HepG2 (cell line): ENCODE results near the gene ZNF207. TPM values are rescaled to one million over a fixed set of nuclear protein-coding genes. Genes with fewer than 3 reads are reported as not detected.

Experiments
- ATAC-seq: fragments of 200-7000 bp; cut with Tn5 transposase; 3 replicates; pipeline ENCODE4 v1.9.1; 2020; ENCODE audit warnings: mild to moderate bottlenecking, moderate library complexity
- BruUV-seq: library from RNA; stranded (reverse); fragments of 400-500 nt; replicated peaks from 2 replicates; lab custom pipeline; 2021; lab: Mats Ljungman, UMichigan
- CTCF ChIA-PET: fragments of 300-600 bp; formaldehyde crosslinking; extraction: SDS; loops from one replicate; lab custom pipeline; 2021; ENCODE audit warnings: low total read pairs, inconsistent platforms, low intra/inter-chr PET ratio; lab: Yijun Ruan, JAX
- POLR2A ChIA-PET: fragments of 350-600 bp; sonication (Branson Sonifier 250); formaldehyde crosslinking; loops from one replicate; lab custom pipeline; 2020; ENCODE audit warnings: antibody characterized with exemption, inconsistent platforms; lab: Yijun Ruan, JAX
- DNase-seq: peaks from one replicate; pipeline ENCODE4 v3.0.0-alpha.2; 2015; ENCODE audit warnings: low spot score
- FAIRE-seq: peaks from 3 replicates; lab custom pipeline; 2011; peaks lifted over from hg19 to GRCh38; lab: Jason Lieb, UNC
- H2AFZ ChIP-seq: one replicate; pipeline ENCODE4 v1.6.1; 2011; ENCODE audit warnings: low read length, inconsistent platforms
- H3K27ac ChIP-seq: fragments of 300-600 bp; 3 replicates; pipeline ENCODE4 v1.8.0; 2011; ENCODE audit warnings: mixed run types, mild to moderate bottlenecking, mixed read lengths, low read length, inconsistent platforms; ENCODE audit not compliant: insufficient read depth; ENCODE audit errors: extremely low read length
- H3K27me3 ChIP-seq, 2 experiments: fragments of 200-600 bp in 1 of 2; 2 replicates in 1 of 2; 3 replicates in 1 of 2; pipeline versions ENCODE4 v1.6.0 to v1.8.0; 2011; ENCODE audit warnings: low read length in 2 of 2, mild to moderate bottlenecking in 2 of 2, moderate library complexity in 2 of 2, inconsistent platforms in 1 of 2; ENCODE audit not compliant: insufficient read depth in 2 of 2, control insufficient read depth in 1 of 2
- H3K36me3 ChIP-seq, 2 experiments: fragments of 200-600 bp in 1 of 2; replicated peaks in 1 of 2; 2 replicates in 1 of 2; 3 replicates in 1 of 2; pipeline versions ENCODE4 v1.5.1 to v1.8.0; 2011; ENCODE audit warnings: low read length in 2 of 2, inconsistent platforms in 1 of 2; ENCODE audit not compliant: insufficient read depth in 2 of 2, control insufficient read depth in 1 of 2
- H3K4me1 ChIP-seq: 2 replicates; pipeline ENCODE4 v1.5.1; 2012; ENCODE audit warnings: low read length, inconsistent platforms; ENCODE audit not compliant: insufficient read depth
- H3K4me2 ChIP-seq: 2 replicates; pipeline ENCODE4 v1.6.0; 2011; ENCODE audit warnings: low read depth, low read length, inconsistent platforms
- H3K4me3 ChIP-seq, 3 experiments: fragments of 200-600 bp in 1 of 3; sonication (generic), shearing (Covaris generic) in 1 of 3; replicated peaks in 1 of 3; 2 replicates each; pipeline ENCODE4 v1.5.1; 2011 to 2016; ENCODE audit warnings: low read length in 3 of 3, inconsistent platforms in 2 of 3, low read depth in 2 of 3, mild to moderate bottlenecking in 2 of 3, control low read depth in 1 of 3, mixed read lengths in 1 of 3; ENCODE audit not compliant: insufficient read depth in 1 of 3
- H3K79me2 ChIP-seq: one replicate; pipeline ENCODE4 v1.6.1; 2011; ENCODE audit warnings: low read length, inconsistent platforms; ENCODE audit not compliant: insufficient read depth
- H3K9ac ChIP-seq: 2 replicates; pipeline ENCODE4 v1.6.0; 2011; ENCODE audit warnings: mild to moderate bottlenecking, low read depth, low read length, inconsistent platforms; ENCODE audit not compliant: insufficient read depth
- H3K9me3 ChIP-seq: 2 replicates; pipeline ENCODE4 v1.5.1; 2012; ENCODE audit warnings: mild to moderate bottlenecking, low read length
- H4K20me1 ChIP-seq: 2 replicates; pipeline ENCODE4 v1.6.0; 2011; ENCODE audit warnings: inconsistent platforms, mild to moderate bottlenecking, low read length, moderate library complexity; ENCODE audit not compliant: insufficient read depth
- BRCA1 ChIP-seq: sonication (generic); formaldehyde crosslinking; IDR thresholded peaks from 2 replicates; pipeline ENCODE4 v1.4.0; 2020; ENCODE audit warnings: missing genetic modification reagents
- GLMP ChIP-seq: sonication (generic); formaldehyde crosslinking; IDR thresholded peaks from 2 replicates; pipeline ENCODE4 v1.9.0; 2021; ENCODE audit warnings: missing genetic modification reagents, mild to moderate bottlenecking, borderline replicate concordance
- HIVEP1 ChIP-seq: sonication (generic); formaldehyde crosslinking; IDR thresholded peaks from 2 replicates; pipeline ENCODE4 v1.4.0; 2020; ENCODE audit warnings: mild to moderate bottlenecking, missing genetic modification reagents
- NAIF1 ChIP-seq: sonication (generic); formaldehyde crosslinking; IDR thresholded peaks from 2 replicates; pipeline ENCODE4 v1.5.0; 2020; ENCODE audit warnings: mild to moderate bottlenecking, missing genetic modification reagents, borderline replicate concordance
- SSRP1 ChIP-seq: IDR thresholded peaks from 2 replicates; pipeline ENCODE4 v1.6.1; 2016; ENCODE audit warnings: control low read depth
- TOE1 ChIP-seq: sonication (generic); formaldehyde crosslinking; IDR thresholded peaks from 2 replicates; pipeline ENCODE4 v1.4.0; 2020; ENCODE audit warnings: mild to moderate bottlenecking, missing genetic modification reagents
- ZBTB1 ChIP-seq: sonication (generic); formaldehyde crosslinking; IDR thresholded peaks from 2 replicates; pipeline ENCODE4 v1.4.0; 2020; ENCODE audit warnings: missing genetic modification reagents, borderline replicate concordance
- ZNF20 ChIP-seq: sonication (generic); formaldehyde crosslinking; IDR thresholded peaks from 2 replicates; pipeline ENCODE4 v1.4.0; 2020; ENCODE audit warnings: mild to moderate bottlenecking, moderate library complexity, missing genetic modification reagents
- ZNF24 ChIP-seq: fragments of 450-650 bp; IDR thresholded peaks from 2 replicates; pipeline ENCODE4 v1.6.1; 2017; ENCODE audit warnings: antibody characterized with exemption, mild to moderate bottlenecking
- ZNF264 ChIP-seq: sonication (generic); formaldehyde crosslinking; IDR thresholded peaks from 2 replicates; pipeline ENCODE4 v1.4.0; 2020; ENCODE audit warnings: missing genetic modification reagents
- ZNF34 ChIP-seq: sonication (generic); formaldehyde crosslinking; IDR thresholded peaks from 2 replicates; pipeline ENCODE4 v1.4.0; 2020; ENCODE audit warnings: mild to moderate bottlenecking, missing genetic modification reagents, borderline replicate concordance
- ZNF383 ChIP-seq: sonication (generic); formaldehyde crosslinking; IDR thresholded peaks from 2 replicates; pipeline ENCODE4 v1.4.0; 2020; ENCODE audit warnings: missing genetic modification reagents, mild to moderate bottlenecking, borderline replicate concordance
- ZNF460 ChIP-seq: sonication (generic); formaldehyde crosslinking; IDR thresholded peaks from 2 replicates; pipeline ENCODE4 v1.5.1; 2020; ENCODE audit warnings: missing genetic modification reagents, mild to moderate bottlenecking, borderline replicate concordance
- ZNF572 ChIP-seq: sonication (generic); formaldehyde crosslinking; IDR thresholded peaks from 2 replicates; pipeline ENCODE4 v1.5.1; 2020; ENCODE audit warnings: mild to moderate bottlenecking, missing genetic modification reagents
- ZNF652 ChIP-seq: IDR thresholded peaks from 2 replicates; pipeline ENCODE4 v1.6.1; 2016; ENCODE audit warnings: low read depth, borderline replicate concordance
- ZSCAN12 ChIP-seq: sonication (generic); formaldehyde crosslinking; IDR thresholded peaks from 2 replicates; pipeline ENCODE4 v1.9.0; 2021; ENCODE audit warnings: mild to moderate bottlenecking, missing genetic modification reagents
- ZSCAN29 ChIP-seq: sonication (generic); formaldehyde crosslinking; conservative IDR thresholded peaks from 2 replicates; pipeline ENCODE4 v1.4.0; 2020; ENCODE audit warnings: mild to moderate bottlenecking, missing genetic modification reagents
- WGBS: methylation state at CpG from one replicate; pipeline ENCODE4 v1.1.6; 2017; ENCODE audit warnings: low lambda C conversion rate; 5-methylcytosine and 5-hydroxymethylcytosine counted together
- in situ Hi-C: cut with HindIII; loops from 2 replicates; pipeline ENCODE4 v1.10.0; 2017; ENCODE audit warnings: low pct_unique_long_range_greater_than_20kb; ENCODE audit not compliant: extremely low pct_ligation_motif_present
- intact Hi-C: fragments of 100-400 bp; cut with micrococcal nuclease; formaldehyde crosslinking; loops from one replicate; pipeline ENCODE4 v1.10.0; 2022; ENCODE audit not compliant: unreplicated experiment
- polyA plus RNA-seq, 8 experiments: library from polyadenylated mRNA; depleted of rRNA in 3 of 8; stranded (reverse) in 7 of 8; unstranded in 1 of 8; fragments of >200 nt; fragmentation: Illumina TruSeq in 4 of 8; extraction: Trizol in 4 of 8; gene quantifications; 2 replicates each; pipeline versions ENCODE4 v1.2.1 to v1.2.3, GENCODE V29; 2011 to 2016; ENCODE audit warnings: low read depth in 4 of 8, missing spikeins in 1 of 8, mixed read lengths in 1 of 8; ENCODE audit not compliant: insufficient read depth in 1 of 8
- total RNA-seq, 5 experiments: library from RNA; depleted of rRNA; stranded (reverse); fragments of >200 nt; fragmentation: Illumina TruSeq; extraction: Trizol; gene quantifications; 2 replicates each; pipeline ENCODE4 v1.2.3, GENCODE V29; 2016; ENCODE audit warnings: low read depth in 1 of 5
- TF ChIP-seq, protein P1 (sequence below): IDR thresholded peaks from 2 replicates; pipeline ENCODE4 v1.6.1; 2016; ENCODE audit warnings: mild to moderate bottlenecking, missing biosample characterization, missing genetic modification reagents
- TF ChIP-seq, protein P2 (sequence below): sonication (generic); formaldehyde crosslinking; IDR thresholded peaks from 2 replicates; pipeline ENCODE4 v1.8.0; 2022; ENCODE audit warnings: missing genetic modification reagents, mild to moderate bottlenecking, inconsistent platforms, borderline replicate concordance

The ZNF207 gene
- total and polyA plus RNA-seq, 2 of the 13 experiments (the other 11 are each of a cell fraction or from before 2014, with no cell fraction given): 150 to 164 TPM

DNA sequence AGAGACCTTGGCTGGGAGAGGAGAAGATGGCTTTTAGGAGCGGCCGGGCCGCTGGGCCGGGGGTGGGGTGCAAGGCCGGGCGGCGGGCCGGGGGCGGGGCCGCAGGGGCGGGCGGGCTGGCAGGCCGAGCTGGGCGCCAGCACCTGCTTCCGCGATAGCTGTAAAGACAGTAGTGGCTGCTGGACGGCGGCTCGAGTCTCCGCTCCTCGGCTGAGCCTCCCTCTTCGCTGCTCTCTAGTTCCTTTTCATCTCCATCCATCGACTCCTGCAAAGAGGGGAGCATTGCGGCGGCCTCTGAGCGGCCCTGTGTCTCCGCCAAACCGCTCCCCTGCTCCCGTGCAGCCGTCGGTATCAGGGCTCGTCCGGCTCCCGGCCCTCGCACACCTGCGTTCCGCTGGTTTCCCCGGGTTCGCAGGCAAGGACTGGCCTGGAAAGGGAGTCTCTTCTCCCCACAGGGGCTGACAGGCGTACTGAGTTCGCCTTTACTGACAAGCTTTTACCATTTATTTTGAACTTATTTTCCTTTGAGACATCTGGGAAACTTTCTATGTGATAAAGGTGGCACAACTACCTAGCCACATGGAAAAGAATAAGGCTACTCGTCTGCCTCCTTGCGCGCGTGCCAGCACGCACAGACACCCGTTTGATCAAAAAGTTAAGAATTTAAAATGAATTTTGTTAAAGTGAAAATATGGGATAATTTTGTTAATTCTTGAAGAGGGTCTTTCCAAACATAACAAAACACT lies 7.9 kb upstream of the ZNF207 start, which contains the start of gene C17orf75 (continued):
- TF ChIP-seq TOE1 (peak; percentile 38; the same call in 1 of the 2 replicates), ZNF572 (CRISPR knock-in tag) (peak; percentile 75; the same call in 1 of the 2 replicates), ZNF652 (CRISPR knock-in tag) (peak; percentile 57), ZNF34 (no peak), ZNF460 (CRISPR knock-in tag) (peak; percentile 13; the same call in 1 of the 2 replicates), ZBTB1 (CRISPR knock-in tag) (peak; percentile 47; the same call in 1 of the 2 replicates), HIVEP1 (CRISPR knock-in tag) (no peak; the same call in 1 of the 2 replicates), SSRP1 (CRISPR knock-in tag) (peak; percentile 92)
- TF ChIP-seq, protein P1, sequence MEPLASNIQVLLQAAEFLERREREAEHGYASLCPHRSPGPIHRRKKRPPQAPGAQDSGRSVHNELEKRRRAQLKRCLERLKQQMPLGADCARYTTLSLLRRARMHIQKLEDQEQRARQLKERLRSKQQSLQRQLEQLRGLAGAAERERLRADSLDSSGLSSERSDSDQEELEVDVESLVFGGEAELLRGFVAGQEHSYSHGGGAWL (CRISPR knock-in tag): 0 out of 2 replicates have a peak, but pooled peaks have one; percentile 64

DNA sequence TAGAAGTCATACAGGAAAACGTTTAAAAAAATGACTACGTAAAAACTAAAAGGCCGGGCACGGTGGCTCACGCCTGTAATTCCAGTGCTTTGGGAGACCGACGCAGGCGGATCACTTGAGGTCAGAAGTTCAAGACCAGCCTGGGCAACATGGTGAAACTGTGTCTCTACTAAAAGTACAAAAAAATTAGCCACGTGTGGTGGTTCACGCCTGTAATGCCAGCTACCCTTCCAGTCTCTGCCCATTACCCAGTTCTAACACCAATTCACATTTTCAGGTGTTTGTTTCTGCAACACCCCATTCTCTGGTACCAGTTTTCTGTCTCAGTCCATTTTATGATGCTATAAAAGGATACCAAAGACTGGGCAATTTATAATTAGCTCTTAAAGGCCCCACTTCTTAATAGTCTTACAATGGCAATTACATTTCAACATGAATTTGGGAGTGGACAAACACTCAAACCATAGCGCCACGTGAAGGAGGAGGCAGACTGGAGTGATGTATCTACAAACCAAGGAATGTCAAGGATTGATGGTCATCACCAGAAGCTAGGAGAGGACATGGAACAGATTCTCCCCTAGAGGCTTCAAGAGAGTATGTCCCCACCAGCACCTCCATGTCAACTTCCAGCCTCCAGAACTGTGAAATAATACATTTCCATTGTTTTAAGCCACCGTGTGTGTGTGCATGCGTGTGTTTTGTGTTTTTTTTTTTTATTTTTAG lies 7.2 kb upstream of the ZNF207 start:
- POLR2A ChIA-PET: interaction anchor here (0.9 to 2.5 kb wide), 5 partner anchors 8 to 97 kb away, joined by 3 to 10 read pairs (median 4); no protein-coding TSS in a partner anchor
- no TSS peak for BruUV-seq
- peaks cover 1 to 4% of the 10 kb centered on the region in 2 experiments; a peak in 2 of 5 replicates for H3K36me3 ChIP-seq
- no peaks in the 10 kb centered on the region for H4K20me1 ChIP-seq
- in situ Hi-C loops (no loop called here), intact Hi-C loops (no loop called here)
- peaks cover 21% of the 10 kb centered on the region for H3K4me1 ChIP-seq
- peak overlapping the region; percentile 94 for H2AFZ ChIP-seq
- H3K27me3 ChIP-seq: no peaks in the 10 kb centered on the region
- 19% methylated on average over 14 of the region's 14 CpGs for WGBS
- peak overlapping the region; percentile 88 for H3K27ac ChIP-seq
- CTCF ChIA-PET: no interaction called here
- peak overlapping the region; percentile 78 to 84 (median 81) for H3K4me3 ChIP-seq
- peak overlapping the region; percentile 72 for H3K9ac ChIP-seq
- ATAC-seq: peak; percentile 20; the same call in 1 of the 3 replicates
- FAIRE-seq: no peak
- H3K79me2 ChIP-seq: no peaks in the 10 kb centered on the region
- H3K9me3 ChIP-seq: no peaks in the 10 kb centered on the region
- H3K4me2 ChIP-seq: peak overlapping the region; percentile 85
- no peak for DNase-seq
- 0 out of 2 replicates have a peak, but pooled peaks have one; percentile 28 for TF ChIP-seq ZSCAN29 (CRISPR knock-in tag)
- no peak for TF ChIP-seq NAIF1 (CRISPR knock-in tag)
- 0 out of 2 replicates have a peak, but pooled peaks have one; percentile 15 for TF ChIP-seq ZNF264 (CRISPR knock-in tag)
- TF ChIP-seq, protein P2, sequence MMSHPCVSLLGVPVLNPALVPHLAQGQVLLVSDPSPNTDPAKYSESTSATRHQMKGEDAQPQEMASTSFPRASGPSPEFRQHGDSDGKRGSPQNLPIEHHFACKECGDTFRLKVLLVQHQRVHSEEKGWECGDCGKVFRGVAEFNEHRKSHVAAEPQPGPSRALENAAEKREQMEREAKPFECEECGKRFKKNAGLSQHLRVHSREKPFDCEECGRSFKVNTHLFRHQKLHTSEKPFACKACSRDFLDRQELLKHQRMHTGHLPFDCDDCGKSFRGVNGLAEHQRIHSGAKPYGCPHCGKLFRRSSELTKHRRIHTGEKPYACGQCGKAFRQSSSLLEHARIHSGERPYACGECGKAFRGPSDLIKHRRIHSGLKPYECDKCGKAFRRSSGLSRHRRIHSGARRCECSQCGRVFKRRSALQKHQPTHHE (CRISPR knock-in tag): 0 out of 2 replicates have a peak, but pooled peaks have one; percentile 2
- TF ChIP-seq ZNF24: no peak
- no peak for TF ChIP-seq ZSCAN12 (CRISPR knock-in tag)
- TF ChIP-seq ZNF20 (CRISPR knock-in tag): 0 out of 2 replicates have a peak, but pooled peaks have one; percentile 8
- TF ChIP-seq ZNF383 (CRISPR knock-in tag): no peak
- 0 out of 2 replicates have a peak, but pooled peaks have one; percentile 10 for TF ChIP-seq BRCA1 (CRISPR knock-in tag)
- no peak for TF ChIP-seq GLMP (CRISPR knock-in tag)
